ENCODE data around the gene KPTN. TPM values are rescaled to one million over a fixed set of nuclear protein-coding genes. Genes with fewer than 3 reads are reported as not detected.
A peak's percentile ranks its signal among the peaks of the same experiment; 100 is the strongest.

Gene KPTN
- total and polyA plus RNA-seq, 2 donors (not counting 1 experiment from before 2014, with no cell fraction given): 8.1 to 11.4 TPM

GRCh38 chr19:47514869-47515588 lies 31.0 kb upstream of the KPTN start, which contains the start of gene NAPA:
NAPA (minus strand) TSS chr19:47515063; CDS start chr19:47514940, 123 bp downstream.
- peak within 1 kb of the TSS; percentile 97 for H3K4me3 Mint-ChIP-seq
- DNase-seq (peak; percentile 100), ATAC-seq (ENCODE audit: low read depth) (peak; percentile 93)
- peak within 1 kb of the TSS; percentile 82 for H2AFZ ChIP-seq (ENCODE audit: insufficient read depth, low read depth, low read length, poor library complexity, severe bottlenecking)
- intact Hi-C loops (cut with micrococcal nuclease): loop anchor here (1.0 to 10.0 kb wide), 10 partner anchors 31 to 742 kb away; partner anchors contain the start of genes AP2S1, CARD8, DHX34 and INAFM1
- peaks cover 48% of the 10 kb centered on the region for H3K79me2 ChIP-seq (ENCODE audit: control insufficient read depth, insufficient read depth, low read length)
- peaks cover 0 to 4% (median under 1%) of the 10 kb centered on the region in 4 experiments for H3K27me3 ChIP-seq (replicated peaks in 1 of 4; ENCODE audit: control extremely low read depth in 1 of 4, control insufficient read depth in 3 of 4, insufficient read depth in 4 of 4, low read length in 3 of 4)
- peak within 1 kb of the TSS; percentile 72 to 100 (median 83) for H3K4me3 ChIP-seq (ENCODE audit: control extremely low read depth in 1 of 5, extremely low read depth in 1 of 5, insufficient read depth in 1 of 5, low read depth in 2 of 5, low read length in 4 of 5)
- peaks cover 58 to 66% of the 10 kb centered on the region in 2 donors for H3K4me1 ChIP-seq (ENCODE audit: control insufficient read depth in 2 of 2, insufficient read depth in 2 of 2, low read length in 2 of 2)
- ChIA-PET CTCF (interaction anchor here (0.6 to 3.7 kb wide), 12 partner anchors 16 to 230 kb away, joined by 3 to 22 read pairs (median 6); partner anchors contain the start of genes KPTN and NOP53), POLR2A (interaction anchor here (0.6 to 2.3 kb wide), 4 partner anchors 31 to 240 kb away, joined by 3 to 14 read pairs (median 4); partner anchors contain the start of genes INAFM1 and KPTN)
- peak within 1 kb of the TSS; percentile 96 to 99 for H3K27ac ChIP-seq (ENCODE audit: low read length in 2 of 2)
- H3K4me2 ChIP-seq (replicated peaks; ENCODE audit: low read depth, low read length, poor library complexity, severe bottlenecking): peak within 1 kb of the TSS; percentile 94
- H3K36me3 ChIP-seq (replicated peaks in 1 of 2; ENCODE audit: control extremely low read depth in 1 of 2, control insufficient read depth in 1 of 2, extremely low read depth in 1 of 2, insufficient read depth in 2 of 2, low read length in 1 of 2): peaks cover 0 to 10% of the 10 kb centered on the region in 2 experiments
- H3K9me3 ChIP-seq (ENCODE audit: control extremely low read depth in 1 of 3, control insufficient read depth in 2 of 3, insufficient read depth in 1 of 3, low read length in 2 of 3): peaks cover 0 to 9% (median 0%) of the 10 kb centered on the region in 3 donors
- TF ChIP-seq EZH2 (IDR thresholded peaks at IDR 0.05; ENCODE audit: borderline replicate concordance, insufficient read depth, low read depth, low read length, poor library complexity, severe bottlenecking) (no peak), CTCF (IDR thresholded peaks at IDR 0.05) (no peak)
- H4K20me1 ChIP-seq (ENCODE audit: control insufficient read depth, insufficient read depth, low read length, poor library complexity, severe bottlenecking): peaks cover 47% of the 10 kb centered on the region
- H3K9me3 Mint-ChIP-seq (ENCODE audit: insufficient read depth): no peaks in the 10 kb centered on the region
- H3K9ac ChIP-seq (ENCODE audit: low read length): peak within 1 kb of the TSS; percentile 99
- peak within 1 kb of the TSS; percentile 97 for H3K27ac Mint-ChIP-seq
- H3K27me3 Mint-ChIP-seq: no peaks in the 10 kb centered on the region
- peaks cover 76% of the 10 kb centered on the region for H3K4me1 Mint-ChIP-seq
- 1% methylated on average over 78 of the region's 78 CpGs for WGBS (ENCODE audit: insufficient coverage)
